H9 (cell line): ENCODE measurements around the gene EGFR. TPM values are rescaled to one million over a fixed set of nuclear protein-coding genes. Genes with fewer than 3 reads are reported as not detected.

Experiments
- DNase-seq: peaks from one replicate; pipeline ENCODE4 v3.0.0-alpha.2; 2017
- H2AFZ ChIP-seq: one replicate; pipeline ENCODE4 v1.6.1; 2013; ENCODE audit warnings: mild to moderate bottlenecking, low read length, control low read depth, moderate library complexity
- H2AK5ac ChIP-seq: 2 replicates; pipeline ENCODE4 v1.6.1; 2013; ENCODE audit warnings: low read length, control low read depth, mixed read lengths; ENCODE audit not compliant: insufficient read length
- H2BK120ac ChIP-seq: one replicate; pipeline ENCODE4 v1.6.1; 2013; ENCODE audit warnings: low read depth, mild to moderate bottlenecking, low read length, control low read depth, inconsistent platforms; ENCODE audit not compliant: poor library complexity, severe bottlenecking
- H2BK12ac ChIP-seq: 2 replicates; pipeline ENCODE4 v1.6.1; 2013; ENCODE audit warnings: low read length, control low read depth, mixed read lengths, low read depth; ENCODE audit not compliant: insufficient read length
- H2BK15ac ChIP-seq: 2 replicates; pipeline ENCODE4 v1.6.1; 2013; ENCODE audit warnings: low read depth, low read length, control low read depth
- H2BK20ac ChIP-seq: one replicate; pipeline ENCODE4 v1.6.1; 2013; ENCODE audit warnings: low read depth, mild to moderate bottlenecking, low read length, control low read depth, inconsistent platforms; ENCODE audit not compliant: poor library complexity, severe bottlenecking
- H2BK5ac ChIP-seq: 2 replicates; pipeline ENCODE4 v1.6.1; 2013; ENCODE audit warnings: low read length, control low read depth, mixed read lengths; ENCODE audit not compliant: insufficient read length
- H3K14ac ChIP-seq: 2 replicates; pipeline ENCODE4 v1.6.1; 2013; ENCODE audit warnings: low read length, control low read depth; ENCODE audit not compliant: insufficient read depth
- H3K18ac ChIP-seq: 2 replicates; pipeline ENCODE4 v1.6.1; 2013; ENCODE audit warnings: low read depth, mild to moderate bottlenecking, mixed read lengths, low read length, control low read depth; ENCODE audit not compliant: insufficient read length
- H3K23ac ChIP-seq: 2 replicates; pipeline ENCODE4 v1.6.1; 2013; ENCODE audit warnings: low read length, control low read depth, mixed read lengths, low read depth; ENCODE audit not compliant: insufficient read length
- H3K23me2 ChIP-seq: 2 replicates; pipeline ENCODE4 v1.6.1; 2013; ENCODE audit warnings: low read depth, mild to moderate bottlenecking, mixed read lengths, low read length, control low read depth; ENCODE audit not compliant: insufficient read length, poor library complexity, severe bottlenecking
- H3K27ac ChIP-seq: 2 replicates; pipeline ENCODE4 v1.5.1; 2013; ENCODE audit warnings: low read length, control low read depth, mixed read lengths, low read depth; ENCODE audit not compliant: insufficient read length
- H3K27me3 ChIP-seq: 2 replicates; pipeline ENCODE4 v1.6.1; 2013; ENCODE audit warnings: low read length, control low read depth, inconsistent platforms; ENCODE audit not compliant: insufficient read depth
- H3K4ac ChIP-seq: 2 replicates; pipeline ENCODE4 v1.6.1; 2013; ENCODE audit warnings: low read depth, mild to moderate bottlenecking, control low read depth, inconsistent platforms, low read length, moderate library complexity
- H3K4me1 ChIP-seq: 2 replicates; pipeline ENCODE4 v1.6.1; 2013; ENCODE audit warnings: low read length, control low read depth, inconsistent platforms; ENCODE audit not compliant: insufficient read depth
- H3K4me2 ChIP-seq: 2 replicates; pipeline ENCODE4 v1.6.1; 2013; ENCODE audit warnings: low read length, control low read depth, mixed read lengths; ENCODE audit not compliant: insufficient read length, insufficient read depth
- H3K56ac ChIP-seq: 2 replicates; pipeline ENCODE4 v1.6.1; 2013; ENCODE audit warnings: low read depth, mild to moderate bottlenecking, mixed read lengths, low read length, control low read depth; ENCODE audit not compliant: insufficient read length
- H3K79me1 ChIP-seq: 2 replicates; pipeline ENCODE4 v1.6.1; 2013; ENCODE audit warnings: low read depth, mild to moderate bottlenecking, moderate library complexity, low read length, control low read depth, inconsistent platforms; ENCODE audit not compliant: insufficient read depth, poor library complexity, severe bottlenecking
- H3K79me2 ChIP-seq: 2 replicates; pipeline ENCODE4 v1.6.1; 2013; ENCODE audit warnings: low read length, control low read depth, inconsistent platforms; ENCODE audit not compliant: insufficient read depth
- H3K9ac ChIP-seq: 2 replicates; pipeline ENCODE4 v1.6.1; 2013; ENCODE audit warnings: low read length, control low read depth, mixed read lengths; ENCODE audit not compliant: insufficient read length; ENCODE audit errors: extremely low read depth
- H3K9me3 ChIP-seq: one replicate; pipeline ENCODE4 v1.6.1; 2013; ENCODE audit warnings: low read depth, low read length, inconsistent platforms; ENCODE audit not compliant: control insufficient read depth
- H3T11ph ChIP-seq: one replicate; pipeline ENCODE4 v1.6.1; 2013; ENCODE audit warnings: mild to moderate bottlenecking, low read length, control low read depth, inconsistent platforms
- H4K20me1 ChIP-seq: one replicate; pipeline ENCODE4 v1.6.1; 2013; ENCODE audit not compliant: control insufficient read depth, insufficient read length, insufficient read depth
- H4K5ac ChIP-seq: 2 replicates; pipeline ENCODE4 v1.6.1; 2013; ENCODE audit warnings: low read depth, mild to moderate bottlenecking, mixed read lengths, low read length, control low read depth; ENCODE audit not compliant: insufficient read length
- H4K8ac ChIP-seq: replicated peaks from 2 replicates; pipeline ENCODE4 v1.6.1; 2013; ENCODE audit warnings: low read length, control low read depth, mixed read lengths, low read depth; ENCODE audit not compliant: insufficient read length
- H4K91ac ChIP-seq: 2 replicates; pipeline ENCODE4 v1.6.1; 2013; ENCODE audit warnings: low read depth, mild to moderate bottlenecking, moderate library complexity, mixed read lengths, low read length, control low read depth; ENCODE audit not compliant: insufficient read length
- H3K27ac Mint-ChIP-seq, 3 experiments: 2 replicates in 2 of 3; 3 replicates in 1 of 3; pipeline ENCODE4 v1.8.0; 2020 to 2021; ENCODE audit warnings: mixed read lengths in 3 of 3, mild to moderate bottlenecking in 1 of 3, moderate library complexity in 1 of 3
- H3K27me3 Mint-ChIP-seq: 2 replicates; pipeline ENCODE4 v1.8.0; 2021; ENCODE audit warnings: low read depth, mild to moderate bottlenecking, moderate library complexity, mixed read lengths
- H3K36me3 Mint-ChIP-seq, 3 experiments: 2 replicates in 2 of 3; 3 replicates in 1 of 3; pipeline ENCODE4 v1.8.0; 2020 to 2021; ENCODE audit warnings: low read depth in 3 of 3, mixed read lengths in 3 of 3; ENCODE audit not compliant: insufficient read depth in 1 of 3
- H3K4me1 Mint-ChIP-seq, 2 experiments: 2 replicates each; pipeline ENCODE4 v1.8.0; 2020; ENCODE audit warnings: mixed read lengths in 2 of 2
- H3K4me3 Mint-ChIP-seq, 2 experiments: 2 replicates in 1 of 2; 3 replicates in 1 of 2; pipeline ENCODE4 v1.8.0; 2020 to 2021; ENCODE audit warnings: mild to moderate bottlenecking in 2 of 2, mixed read lengths in 2 of 2, moderate library complexity in 1 of 2
- H3K9me3 Mint-ChIP-seq, 2 experiments: 2 replicates in 1 of 2; 3 replicates in 1 of 2; pipeline ENCODE4 v1.8.0; 2020; ENCODE audit warnings: mild to moderate bottlenecking in 2 of 2, mixed read lengths in 2 of 2, moderate library complexity in 1 of 2
- CTCF ChIP-seq: fragments of 200-600 bp; sonication (generic); conservative IDR thresholded peaks from 3 replicates; pipeline ENCODE4 v1.8.0; 2021; ENCODE audit warnings: antibody characterized with exemption, mild to moderate bottlenecking
- WGBS: extraction: QIAGEN DNeasy Blood & Tissue Kit; methylation state at CpG from one replicate; pipeline ENCODE4 v1.1.7; 2013; ENCODE audit warnings: missing lambda C conversion rate, low lambda C conversion rate, mixed read lengths; ENCODE audit not compliant: insufficient read length; ENCODE audit errors: extremely low coverage; 5-methylcytosine and 5-hydroxymethylcytosine counted together
- total RNA-seq: library from RNA; stranded (reverse); gene quantifications from 2 replicates; pipeline ENCODE4 v1.2.1, GENCODE V29; 2021

Gene EGFR
- total RNA-seq, 1 experiment from 2014 or later: 3.3 TPM

DNA sequence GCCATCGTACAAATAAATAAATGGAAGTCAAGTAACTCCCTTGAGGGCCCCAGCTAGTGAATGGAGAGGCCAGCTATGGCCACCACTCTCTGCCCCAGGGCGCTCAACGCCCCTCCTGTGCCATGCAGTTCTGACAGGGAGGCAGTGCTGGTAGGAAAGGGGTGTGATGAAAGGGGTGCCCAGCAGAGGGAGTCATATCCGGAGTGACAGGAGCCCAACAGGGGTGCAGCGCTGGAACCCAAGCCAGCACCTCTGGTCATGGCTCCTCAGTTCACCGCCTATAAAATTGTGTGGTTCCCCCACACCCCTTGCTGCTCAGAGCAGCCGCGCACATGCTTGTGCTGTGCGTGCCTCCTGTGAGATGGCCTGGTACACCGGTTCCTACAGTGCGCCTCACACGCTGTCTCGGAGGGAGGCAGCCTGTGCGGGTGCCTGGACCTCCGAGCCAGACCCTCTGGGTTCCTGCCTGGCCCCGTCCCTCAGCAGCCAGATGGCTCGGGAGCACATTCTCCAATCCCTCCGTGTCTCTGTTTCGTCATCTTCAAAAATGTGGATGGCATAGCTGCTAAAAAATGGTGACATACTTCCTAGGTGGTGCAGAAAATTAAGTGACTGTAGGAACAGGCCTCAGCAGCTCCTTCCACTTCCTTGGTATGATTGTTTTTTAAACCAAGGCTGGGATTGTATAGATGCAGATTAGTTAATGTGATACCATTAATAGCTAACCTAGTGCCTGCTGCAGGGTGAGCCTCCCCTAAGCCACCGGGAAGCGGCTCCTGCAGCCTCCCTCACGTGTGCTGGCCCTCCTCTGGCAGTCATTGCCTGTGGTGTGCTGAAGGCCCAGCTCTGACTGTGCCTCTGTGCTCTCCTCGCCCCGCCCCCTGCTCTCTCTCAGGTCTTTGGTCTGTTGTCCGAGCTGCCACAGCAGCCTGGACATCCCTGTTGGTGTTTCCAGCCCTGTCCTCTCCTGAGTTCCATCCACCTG, 125.8 kb downstream of the EGFR start:
- Histone ChIP-seq H3K23me2 (no peaks in the 10 kb centered on the region), H3K23ac (no peak overlapping the region), H3K56ac (no peak overlapping the region), H2BK12ac (no peak overlapping the region), H3K18ac (no peak overlapping the region), H2BK120ac (no peak overlapping the region), H2AFZ (no peak overlapping the region), H3K9me3 (no peaks in the 10 kb centered on the region), H3K79me1 (no peaks in the 10 kb centered on the region), H2BK15ac (no peak overlapping the region), H4K91ac (no peak overlapping the region), H3K14ac (no peak overlapping the region; the same call in 1 of the 2 replicates), H3K4me1 (no peaks in the 10 kb centered on the region), H3K9ac (no peak overlapping the region), H3K27ac (no peak overlapping the region), H2BK20ac (no peak overlapping the region), H3K79me2 (no peaks in the 10 kb centered on the region), H4K20me1 (no peaks in the 10 kb centered on the region), H3K27me3 (no peaks in the 10 kb centered on the region; the same call in 1 of the 2 replicates), H2BK5ac (no peak overlapping the region), H4K5ac (no peak overlapping the region), H3T11ph (no peak overlapping the region), H4K8ac (no peak overlapping the region), H3K4me2 (no peak overlapping the region), H3K4ac (no peak overlapping the region), H2AK5ac (no peak overlapping the region)
- Mint-ChIP-seq H3K4me3 (no peak overlapping the region), H3K9me3 (no peaks in the 10 kb centered on the region), H3K36me3 (no peaks in the 10 kb centered on the region; a peak in 1 of 7 replicates), H3K27me3 (no peaks in the 10 kb centered on the region; the same call in 1 of the 2 replicates), H3K4me1 (peaks cover 0 to 3% of the 10 kb centered on the region in 2 experiments; a peak in 2 of 4 replicates), H3K27ac (peak overlapping the region in 1 of 3 experiments; percentile 21; a peak in 1 of 7 replicates)
- WGBS: no CpG with 5 or more reads among the region's 25 CpGs
- peak; percentile 76 for DNase-seq
- TF ChIP-seq CTCF: peak; percentile 69
